Panc1 (cell line): Measurements from ENCODE around the gene POU2F2.

Source experiments
- SIN3A ChIP-seq: IDR thresholded peaks from 2 replicates; pipeline ENCODE4 v1.6.1; 2012; ENCODE audit warnings: low read depth, mild to moderate bottlenecking, low read length, moderate library complexity, borderline replicate concordance; ENCODE audit not compliant: insufficient read depth
- TF ChIP-seq, protein P1 (sequence below): fragments of 450-650 bp; IDR thresholded peaks from 2 replicates; pipeline ENCODE4 v1.5.1; 2017; ENCODE audit warnings: mild to moderate bottlenecking

DNA sequence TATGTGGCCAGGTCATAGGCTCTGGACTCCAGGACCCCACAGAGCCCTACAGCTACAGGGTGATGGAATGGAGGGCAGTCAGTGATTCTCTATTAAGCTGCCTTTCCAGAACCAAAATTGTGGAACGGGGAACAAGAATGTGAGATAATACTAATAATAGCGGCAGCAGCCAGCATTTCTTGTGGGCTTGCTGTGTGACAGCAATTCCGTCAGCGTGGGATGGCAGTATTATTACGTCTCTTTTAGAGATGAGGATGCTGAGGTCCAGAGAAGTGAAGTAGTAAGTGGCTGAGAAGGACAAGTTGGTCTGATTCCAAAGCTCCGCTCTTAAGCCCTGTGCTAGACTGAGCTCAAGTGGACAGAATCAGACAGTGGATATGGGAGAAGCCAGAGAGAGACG lies 86.7 kb downstream of the POU2F2 start:
- TF ChIP-seq, protein P1, sequence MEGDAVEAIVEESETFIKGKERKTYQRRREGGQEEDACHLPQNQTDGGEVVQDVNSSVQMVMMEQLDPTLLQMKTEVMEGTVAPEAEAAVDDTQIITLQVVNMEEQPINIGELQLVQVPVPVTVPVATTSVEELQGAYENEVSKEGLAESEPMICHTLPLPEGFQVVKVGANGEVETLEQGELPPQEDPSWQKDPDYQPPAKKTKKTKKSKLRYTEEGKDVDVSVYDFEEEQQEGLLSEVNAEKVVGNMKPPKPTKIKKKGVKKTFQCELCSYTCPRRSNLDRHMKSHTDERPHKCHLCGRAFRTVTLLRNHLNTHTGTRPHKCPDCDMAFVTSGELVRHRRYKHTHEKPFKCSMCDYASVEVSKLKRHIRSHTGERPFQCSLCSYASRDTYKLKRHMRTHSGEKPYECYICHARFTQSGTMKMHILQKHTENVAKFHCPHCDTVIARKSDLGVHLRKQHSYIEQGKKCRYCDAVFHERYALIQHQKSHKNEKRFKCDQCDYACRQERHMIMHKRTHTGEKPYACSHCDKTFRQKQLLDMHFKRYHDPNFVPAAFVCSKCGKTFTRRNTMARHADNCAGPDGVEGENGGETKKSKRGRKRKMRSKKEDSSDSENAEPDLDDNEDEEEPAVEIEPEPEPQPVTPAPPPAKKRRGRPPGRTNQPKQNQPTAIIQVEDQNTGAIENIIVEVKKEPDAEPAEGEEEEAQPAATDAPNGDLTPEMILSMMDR: no peak
- TF ChIP-seq SIN3A: no peak
